Measurements from ENCODE around the gene SPG11.
"Not testable (repeated sequence)": the region's sequence is repeated elsewhere in the genome, so short reads cannot be mapped to it uniquely, and the experiment has no call there.

The SPG11 gene

GRCh38 chr15:44673639-44674038 lies 10.2 kb upstream of the SPG11 start:
- no peak for DNase-seq

GRCh38 chr15:44670087-44670950 lies 6.9 kb upstream of the SPG11 start:
- no peak for DNase-seq

- no peak for DNase-seq
Observed at GRCh38 chr15:44668921-44669320, 5.5 kb upstream of the SPG11 start.

- DNase-seq, result no peak
Observed at GRCh38 chr15:44667039-44667360, 3.5 kb upstream of the SPG11 start.

- DNase-seq, result no peak
Observed at GRCh38 chr15:44666210-44667038, 3.0 kb upstream of the SPG11 start.

- DNase-seq, result peak; percentile 87
Observed at GRCh38 chr15:44662478-44663409, 718 bp downstream of the SPG11 start.

- DNase-seq, result no peak
Observed at GRCh38 chr15:44661576-44661975, 1.9 kb downstream of the SPG11 start.

- DNase-seq, result no peak
Observed at GRCh38 chr15:44659056-44659455, 4.4 kb downstream of the SPG11 start.

GRCh38 chr15:44657378-44657777 lies 6.1 kb downstream of the SPG11 start:
- DNase-seq, result no peak

- DNase-seq, result no peak
Observed at GRCh38 chr15:44656913-44657312, 6.5 kb downstream of the SPG11 start.

- DNase-seq, result no peak
Observed at GRCh38 chr15:44656298-44656697, 7.2 kb downstream of the SPG11 start.

GRCh38 chr15:44654858-44655257 lies 8.6 kb downstream of the SPG11 start:
- DNase-seq, result no peak

GRCh38 chr15:44647637-44648036 lies 15.8 kb downstream of the SPG11 start:
- no peak for DNase-seq

- no peak for DNase-seq
Observed at GRCh38 chr15:44647036-44647435, 16.4 kb downstream of the SPG11 start.

GRCh38 chr15:44646460-44646859 lies 17.0 kb downstream of the SPG11 start:
- no peak for DNase-seq

GRCh38 chr15:44641651-44642050 lies 21.8 kb downstream of the SPG11 start:
- no peak for DNase-seq

GRCh38 chr15:44636976-44637375 lies 26.5 kb downstream of the SPG11 start:
- DNase-seq, result no peak

- DNase-seq, result no peak
Observed at GRCh38 chr15:44633603-44634002, 29.9 kb downstream of the SPG11 start.

GRCh38 chr15:44625286-44625685 lies 38.2 kb downstream of the SPG11 start:
- not testable (repeated sequence) for DNase-seq

- DNase-seq, result no peak
Observed at GRCh38 chr15:44623178-44623577, 40.3 kb downstream of the SPG11 start.

- DNase-seq, result no peak
Observed at GRCh38 chr15:44620081-44620480, 43.4 kb downstream of the SPG11 start.

GRCh38 chr15:44616974-44617373 lies 46.5 kb downstream of the SPG11 start:
- no peak for DNase-seq

- no peak for DNase-seq
Observed at GRCh38 chr15:44606740-44607139, 56.7 kb downstream of the SPG11 start.
